Right atrium auricular region (tissue), 2 donors: ENCODE measurements around the gene TK2. TPM values are rescaled to one million over a fixed set of nuclear protein-coding genes. Genes with fewer than 3 reads are reported as not detected.
"Not testable (repeated sequence)": the region's sequence is repeated elsewhere in the genome, so short reads cannot be mapped to it uniquely, and the experiment has no call there.

Source experiments
- DNase-seq: peaks from one replicate; pipeline ENCODE4 v3.0.0-alpha.2; 2019; ENCODE audit warnings: low spot score
- H3K27ac ChIP-seq, 2 donors: fragments of 200-600 bp; sonication (generic); 1 replicate in 1 of 2; 2 replicates in 1 of 2; pipeline ENCODE4 v1.5.1; 2016 to 2019
- H3K27me3 ChIP-seq, 2 donors: fragments of 200-600 bp; sonication (generic); one replicate each; pipeline versions ENCODE4 v1.5.1 to v1.6.0; 2017 to 2019
- H3K36me3 ChIP-seq: fragments of 200-600 bp; sonication (generic); one replicate; pipeline ENCODE4 v1.5.1; 2016
- H3K4me1 ChIP-seq, 2 donors: fragments of 200-600 bp; sonication (generic); one replicate each; pipeline versions ENCODE4 v1.5.1 to v1.6.0; 2017 to 2019
- H3K4me3 ChIP-seq, 2 donors: fragments of 200-600 bp; sonication (generic); 1 replicate in 1 of 2; 2 replicates in 1 of 2; pipeline ENCODE4 v1.5.1; 2017 to 2019; ENCODE audit warnings: mild to moderate bottlenecking in 1 of 2, moderate library complexity in 1 of 2
- H3K9me3 ChIP-seq, 2 donors: fragments of 200-600 bp; sonication (generic); one replicate each; pipeline ENCODE4 v1.5.1; 2019
- total RNA-seq, 2 donors: library from RNA; depleted of rRNA; stranded (reverse); fragments of >200 nt; gene quantifications; one replicate each; pipeline ENCODE4 v1.1.0, GENCODE V29; 2016
- TF ChIP-seq, protein P1 (sequence below), 2 donors: fragments of 200-600 bp; sonication (generic); IDR thresholded peaks; one replicate each; pipeline ENCODE4 v1.5.1; 2019; ENCODE audit warnings: antibody characterized with exemption in 2 of 2

Gene TK2
- total RNA-seq, 2 donors from 2014 or later: 20.7 to 24.5 TPM

DNA sequence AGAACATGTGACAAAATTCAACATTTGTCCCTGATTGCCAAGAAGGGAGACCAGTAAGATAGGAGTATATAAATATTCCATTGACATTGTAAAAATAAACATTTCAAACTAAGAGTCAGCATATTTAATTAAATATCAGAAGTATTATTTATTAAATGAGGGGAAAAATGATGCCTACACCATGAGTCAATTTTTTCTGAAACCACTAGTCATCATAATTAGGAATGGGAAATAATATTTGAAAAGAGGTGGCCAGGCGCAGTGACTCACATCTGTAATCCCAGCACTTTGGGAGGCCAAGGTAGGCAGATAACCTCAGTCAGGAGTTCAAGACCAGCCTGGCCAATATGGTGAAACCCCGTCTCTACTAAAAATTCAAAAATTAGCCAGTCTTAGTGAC, 18.4 kb upstream of the TK2 start:
- Histone ChIP-seq H3K9me3 (no peaks in the 10 kb centered on the region), H3K4me3 (no peak overlapping the region), H3K27me3 (no peaks in the 10 kb centered on the region), H3K27ac (no peak overlapping the region), H3K4me1 (no peaks in the 10 kb centered on the region), H3K36me3 (peaks cover 11% of the 10 kb centered on the region)
- DNase-seq: no peak
- TF ChIP-seq, protein P1, sequence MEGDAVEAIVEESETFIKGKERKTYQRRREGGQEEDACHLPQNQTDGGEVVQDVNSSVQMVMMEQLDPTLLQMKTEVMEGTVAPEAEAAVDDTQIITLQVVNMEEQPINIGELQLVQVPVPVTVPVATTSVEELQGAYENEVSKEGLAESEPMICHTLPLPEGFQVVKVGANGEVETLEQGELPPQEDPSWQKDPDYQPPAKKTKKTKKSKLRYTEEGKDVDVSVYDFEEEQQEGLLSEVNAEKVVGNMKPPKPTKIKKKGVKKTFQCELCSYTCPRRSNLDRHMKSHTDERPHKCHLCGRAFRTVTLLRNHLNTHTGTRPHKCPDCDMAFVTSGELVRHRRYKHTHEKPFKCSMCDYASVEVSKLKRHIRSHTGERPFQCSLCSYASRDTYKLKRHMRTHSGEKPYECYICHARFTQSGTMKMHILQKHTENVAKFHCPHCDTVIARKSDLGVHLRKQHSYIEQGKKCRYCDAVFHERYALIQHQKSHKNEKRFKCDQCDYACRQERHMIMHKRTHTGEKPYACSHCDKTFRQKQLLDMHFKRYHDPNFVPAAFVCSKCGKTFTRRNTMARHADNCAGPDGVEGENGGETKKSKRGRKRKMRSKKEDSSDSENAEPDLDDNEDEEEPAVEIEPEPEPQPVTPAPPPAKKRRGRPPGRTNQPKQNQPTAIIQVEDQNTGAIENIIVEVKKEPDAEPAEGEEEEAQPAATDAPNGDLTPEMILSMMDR (IDR thresholded peaks at IDR 0.05): no peak

DNA sequence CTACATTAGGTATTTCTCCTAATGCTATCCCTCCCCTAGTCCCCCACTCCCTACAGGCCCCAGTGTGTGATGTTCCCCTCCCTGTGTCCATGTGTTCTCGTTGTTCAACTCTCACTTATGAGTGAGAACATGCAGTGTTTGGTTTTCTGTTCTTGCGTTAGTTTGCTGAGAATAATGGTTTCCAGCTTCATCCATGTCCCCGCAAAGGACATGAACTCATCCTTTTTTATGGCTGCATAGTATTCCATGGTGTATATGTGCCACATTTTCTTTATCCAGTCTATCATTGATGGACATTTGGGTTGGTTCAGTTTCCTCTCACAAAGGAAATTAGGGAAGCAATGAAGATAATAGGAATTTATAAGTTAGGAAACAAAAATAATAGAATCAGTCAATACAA, 17.3 kb upstream of the TK2 start:
- H3K36me3 ChIP-seq: peaks cover 11% of the 10 kb centered on the region
- H3K4me1 ChIP-seq, H3K27me3 ChIP-seq, H3K27ac ChIP-seq, H3K9me3 ChIP-seq, DNase-seq, H3K4me3 ChIP-seq: not testable (repeated sequence)

DNA sequence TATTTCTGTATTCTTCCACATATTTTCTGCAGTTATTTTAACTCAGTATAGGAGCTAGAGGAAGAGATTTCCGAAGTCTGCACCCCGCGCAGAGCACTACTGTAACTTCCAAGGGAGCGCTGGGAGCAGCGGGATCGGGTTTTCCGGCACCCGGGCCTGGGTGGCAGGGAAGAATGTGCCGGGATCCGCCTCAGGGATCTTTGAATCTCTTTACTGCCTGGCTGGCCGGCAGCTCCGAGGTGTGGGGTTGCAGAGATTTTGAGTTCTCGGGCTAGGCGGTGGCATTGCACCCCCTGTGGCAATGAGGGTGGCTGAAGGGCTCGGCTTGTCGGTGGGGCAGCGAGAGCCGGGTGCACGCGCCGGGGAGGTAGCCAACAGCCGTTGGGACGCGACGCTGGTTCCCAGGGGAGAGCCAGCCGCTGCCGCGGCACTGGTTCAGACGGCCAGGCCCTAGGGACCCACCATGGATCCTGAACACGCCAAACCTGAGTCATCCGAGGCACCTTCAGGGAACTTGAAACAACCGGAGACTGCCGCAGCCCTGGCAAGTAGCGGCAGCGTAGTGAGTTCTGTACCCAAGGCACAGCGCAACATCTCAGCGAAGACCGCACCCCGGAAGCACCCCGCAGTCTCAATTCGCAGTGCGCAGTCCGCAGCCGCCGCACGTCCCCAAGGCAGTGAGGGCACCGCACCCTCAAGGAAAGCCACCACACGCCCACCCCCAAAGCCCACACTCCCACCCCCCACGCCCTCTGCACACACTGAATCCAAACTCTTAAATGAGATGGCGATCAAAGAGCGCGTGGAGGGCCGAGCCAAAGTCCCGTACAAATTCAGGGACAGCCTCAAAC, 16.4 kb upstream of the TK2 start, which contains the start of gene CMTM1:
Gene CMTM1 (plus strand): TSS at position 389 of the 851 bp plus-strand sequence. CDS start 75 bp downstream, at position 464.
- Histone ChIP-seq H3K36me3 (peaks cover 11% of the 10 kb centered on the region), H3K27ac (no peak within 1 kb of the TSS), H3K4me3 (no peak within 1 kb of the TSS), H3K4me1 (no peaks in the 10 kb centered on the region), H3K27me3 (no peaks in the 10 kb centered on the region), H3K9me3 (no peaks in the 10 kb centered on the region)
- TF ChIP-seq, protein P1 (IDR thresholded peaks at IDR 0.05): no peak
- DNase-seq: no peak

DNA sequence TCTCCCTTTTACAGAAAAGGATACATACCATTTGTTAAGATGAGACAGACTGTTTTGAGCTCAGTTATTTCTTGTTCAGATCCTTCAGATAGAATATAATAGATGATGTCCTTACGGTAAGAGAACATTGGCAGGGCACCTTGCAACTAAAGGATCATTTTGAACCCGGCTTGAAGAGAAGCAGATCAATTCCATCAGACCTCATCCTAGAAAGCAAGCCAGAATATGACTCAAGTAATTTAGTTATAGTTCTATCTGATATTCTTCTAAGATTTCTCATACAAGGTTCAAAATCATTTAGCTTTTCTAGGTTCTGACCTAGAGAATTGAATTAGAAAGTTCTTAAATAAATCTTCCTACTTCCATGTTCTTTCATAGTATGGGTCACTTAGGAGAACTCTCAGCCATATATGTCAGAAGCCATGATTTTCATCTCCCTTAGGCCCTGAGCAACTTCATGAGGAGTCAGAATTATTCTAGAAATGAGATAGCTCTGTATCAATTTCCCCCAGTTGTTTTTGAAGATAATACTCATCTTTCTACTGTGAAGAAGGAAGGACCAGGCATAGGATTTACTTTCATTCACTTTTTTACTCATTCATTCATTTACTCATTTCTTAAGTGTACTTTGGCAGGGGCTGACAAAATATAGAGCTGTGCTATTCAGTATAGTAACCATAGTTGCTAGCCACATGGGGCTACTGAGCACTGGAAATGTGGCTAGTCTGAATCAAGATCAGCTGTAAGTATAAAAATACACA, 13.8 kb upstream of the TK2 start:
- TF ChIP-seq, protein P1 (IDR thresholded peaks at IDR 0.05): no peak
- no peak for DNase-seq
- no peaks in the 10 kb centered on the region for H3K9me3 ChIP-seq
- no peaks in the 10 kb centered on the region for H3K4me1 ChIP-seq
- peaks cover 11% of the 10 kb centered on the region for H3K36me3 ChIP-seq
- no peak overlapping the region for H3K4me3 ChIP-seq
- no peaks in the 10 kb centered on the region for H3K27me3 ChIP-seq
- H3K27ac ChIP-seq: no peak overlapping the region

DNA sequence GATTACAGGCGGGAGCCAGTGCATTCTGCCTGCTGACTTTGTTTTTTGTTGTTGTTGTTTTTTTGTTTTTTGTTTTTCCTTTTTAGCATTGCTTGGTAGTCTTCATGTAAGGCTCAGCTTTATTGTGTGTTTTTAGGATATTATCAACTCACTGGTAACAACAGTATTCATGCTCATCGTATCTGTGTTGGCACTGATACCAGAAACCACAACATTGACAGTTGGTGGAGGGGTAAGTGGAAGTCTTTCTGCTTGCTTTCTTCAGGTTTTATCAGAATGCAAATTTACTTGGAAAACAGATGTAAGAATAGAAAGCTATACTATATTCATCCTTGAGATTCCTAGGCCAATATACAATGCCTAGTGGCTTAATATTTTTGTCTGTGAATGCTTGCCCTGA, 13.1 kb upstream of the TK2 start:
- Histone ChIP-seq H3K9me3 (no peaks in the 10 kb centered on the region), H3K4me1 (no peaks in the 10 kb centered on the region), H3K27ac (no peak overlapping the region), H3K36me3 (peaks cover 11% of the 10 kb centered on the region), H3K4me3 (no peak overlapping the region), H3K27me3 (no peaks in the 10 kb centered on the region)
- TF ChIP-seq, protein P1 (IDR thresholded peaks at IDR 0.05): no peak
- no peak for DNase-seq

DNA sequence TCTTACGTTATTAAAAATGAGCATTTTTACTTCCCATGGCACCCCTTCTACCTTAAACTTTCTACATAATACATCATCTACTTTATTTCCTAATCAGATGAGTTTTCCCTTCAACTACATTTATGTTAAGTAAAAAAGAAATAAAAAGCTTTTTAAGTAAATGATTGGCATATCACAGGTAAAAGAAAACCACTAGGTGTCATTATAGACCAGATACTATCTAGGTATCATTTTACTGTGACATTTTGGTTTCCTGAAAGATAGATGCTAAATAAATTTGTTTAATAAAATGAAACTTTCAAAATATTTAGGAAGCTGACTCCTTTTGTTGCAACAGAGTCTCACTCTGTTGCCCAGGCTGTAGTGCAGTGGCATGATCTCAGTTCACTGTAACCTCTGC, 12.5 kb upstream of the TK2 start:
- Histone ChIP-seq H3K4me3 (no peak overlapping the region), H3K4me1 (no peaks in the 10 kb centered on the region), H3K27me3 (no peaks in the 10 kb centered on the region), H3K27ac (no peak overlapping the region), H3K36me3 (peaks cover 11% of the 10 kb centered on the region), H3K9me3 (no peaks in the 10 kb centered on the region)
- DNase-seq: no peak
- TF ChIP-seq, protein P1 (IDR thresholded peaks at IDR 0.05): peak in 1 of 2 donors; percentile 18
